ENCODE results near the gene SCNN1B. TPM values are rescaled to one million over a fixed set of nuclear protein-coding genes. Genes with fewer than 3 reads are reported as not detected.
"Not testable (repeated sequence)": the region's sequence is repeated elsewhere in the genome, so short reads cannot be mapped to it uniquely, and the experiment has no call there.

The SCNN1B gene
- total RNA-seq, 1 donor: not detected

- peaks cover 57% of the 10 kb centered on the region for H3K36me3 ChIP-seq (ENCODE audit: insufficient read depth, low read length)
- TF ChIP-seq CTCF (IDR thresholded peaks at IDR 0.05; ENCODE audit: extremely low read depth, low read depth, low read length): no peak
- DNase-seq (ENCODE audit: insufficient read length, low spot score, missing footprints): no peak
- H3K4me1 ChIP-seq (ENCODE audit: insufficient read depth, low read length): no peaks in the 10 kb centered on the region
- no peak overlapping the region for H3K4me2 ChIP-seq (ENCODE audit: insufficient read depth, low read length)
- H4K20me1 ChIP-seq (ENCODE audit: insufficient read depth, low read length): peaks cover 2% of the 10 kb centered on the region
- no peaks in the 10 kb centered on the region for H3K79me2 ChIP-seq (ENCODE audit: insufficient read depth, low read length)
- no peak overlapping the region for H2AFZ ChIP-seq (ENCODE audit: low read length)
- no peaks in the 10 kb centered on the region for H3K9me3 ChIP-seq (ENCODE audit: low read depth, low read length)
- H3K27me3 ChIP-seq (ENCODE audit: insufficient read depth, low read length): no peaks in the 10 kb centered on the region
- no peak overlapping the region for H3K27ac ChIP-seq (ENCODE audit: low read depth, low read length)
- H3K4me3 ChIP-seq (ENCODE audit: insufficient read depth, low read length): no peak overlapping the region
Measured at GRCh38 chr16:23394141-23394831, 92.2 kb downstream of the SCNN1B start.

GRCh38 chr16:23395732-23396131 lies 93.6 kb downstream of the SCNN1B start:
- Histone ChIP-seq H4K20me1 (ENCODE audit: insufficient read depth, low read length) (peaks cover 2% of the 10 kb centered on the region), H3K27me3 (ENCODE audit: insufficient read depth, low read length) (no peaks in the 10 kb centered on the region), H3K4me2 (ENCODE audit: insufficient read depth, low read length) (no peak overlapping the region), H3K79me2 (ENCODE audit: insufficient read depth, low read length) (no peaks in the 10 kb centered on the region), H3K27ac (ENCODE audit: low read depth, low read length) (no peak overlapping the region), H2AFZ (ENCODE audit: low read length) (no peak overlapping the region), H3K36me3 (ENCODE audit: insufficient read depth, low read length) (peaks cover 59% of the 10 kb centered on the region), H3K4me1 (ENCODE audit: insufficient read depth, low read length) (no peaks in the 10 kb centered on the region), H3K4me3 (ENCODE audit: insufficient read depth, low read length) (no peak overlapping the region), H3K9me3 (ENCODE audit: low read depth, low read length) (no peaks in the 10 kb centered on the region)
- no peak for TF ChIP-seq CTCF (IDR thresholded peaks at IDR 0.05; ENCODE audit: extremely low read depth, low read depth, low read length)
- DNase-seq (ENCODE audit: insufficient read length, low spot score, missing footprints): no peak

GRCh38 chr16:23397464-23397863 lies 95.4 kb downstream of the SCNN1B start:
- Histone ChIP-seq H4K20me1 (ENCODE audit: insufficient read depth, low read length) (peaks cover 2% of the 10 kb centered on the region), H2AFZ (ENCODE audit: low read length) (no peak overlapping the region), H3K79me2 (ENCODE audit: insufficient read depth, low read length) (no peaks in the 10 kb centered on the region), H3K36me3 (ENCODE audit: insufficient read depth, low read length) (peaks cover 52% of the 10 kb centered on the region), H3K4me1 (ENCODE audit: insufficient read depth, low read length) (no peaks in the 10 kb centered on the region), H3K9me3 (ENCODE audit: low read depth, low read length) (no peaks in the 10 kb centered on the region), H3K4me2 (ENCODE audit: insufficient read depth, low read length) (no peak overlapping the region), H3K4me3 (ENCODE audit: insufficient read depth, low read length) (no peak overlapping the region), H3K27ac (ENCODE audit: low read depth, low read length) (no peak overlapping the region), H3K27me3 (ENCODE audit: insufficient read depth, low read length) (no peaks in the 10 kb centered on the region)
- DNase-seq (ENCODE audit: insufficient read length, low spot score, missing footprints): no peak
- no peak for TF ChIP-seq CTCF (IDR thresholded peaks at IDR 0.05; ENCODE audit: extremely low read depth, low read depth, low read length)

- Histone ChIP-seq H3K4me3 (ENCODE audit: insufficient read depth, low read length) (no peak overlapping the region), H3K4me1 (ENCODE audit: insufficient read depth, low read length) (no peaks in the 10 kb centered on the region), H3K36me3 (ENCODE audit: insufficient read depth, low read length) (peaks cover 55% of the 10 kb centered on the region), H3K4me2 (ENCODE audit: insufficient read depth, low read length) (no peak overlapping the region), H3K9me3 (ENCODE audit: low read depth, low read length) (no peaks in the 10 kb centered on the region), H3K79me2 (ENCODE audit: insufficient read depth, low read length) (no peaks in the 10 kb centered on the region), H3K27ac (ENCODE audit: low read depth, low read length) (no peak overlapping the region), H3K27me3 (ENCODE audit: insufficient read depth, low read length) (no peaks in the 10 kb centered on the region), H4K20me1 (ENCODE audit: insufficient read depth, low read length) (peaks cover 2% of the 10 kb centered on the region), H2AFZ (ENCODE audit: low read length) (no peak overlapping the region)
- DNase-seq (ENCODE audit: insufficient read length, low spot score, missing footprints): no peak
- TF ChIP-seq CTCF (IDR thresholded peaks at IDR 0.05; ENCODE audit: extremely low read depth, low read depth, low read length): no peak
Measured at GRCh38 chr16:23398987-23399805, 97.1 kb downstream of the SCNN1B start.

- not testable (repeated sequence) for H3K27ac ChIP-seq (ENCODE audit: low read depth, low read length); DNase-seq (ENCODE audit: insufficient read length, low spot score, missing footprints); H4K20me1 ChIP-seq (ENCODE audit: insufficient read depth, low read length); H2AFZ ChIP-seq (ENCODE audit: low read length); H3K4me3 ChIP-seq (ENCODE audit: insufficient read depth, low read length); H3K4me2 ChIP-seq (ENCODE audit: insufficient read depth, low read length); H3K4me1 ChIP-seq (ENCODE audit: insufficient read depth, low read length); H3K27me3 ChIP-seq (ENCODE audit: insufficient read depth, low read length); H3K79me2 ChIP-seq (ENCODE audit: insufficient read depth, low read length); H3K9me3 ChIP-seq (ENCODE audit: low read depth, low read length)
- H3K36me3 ChIP-seq (ENCODE audit: insufficient read depth, low read length): peaks cover 61% of the 10 kb centered on the region
Measured at GRCh38 chr16:23400447-23400846, 98.3 kb downstream of the SCNN1B start.

Measured in osteoblast (primary cell).